Neuronal stem cell (in vitro differentiated cells): ENCODE data around the gene PCDHB8.
"Not testable (repeated sequence)": the region's sequence is repeated elsewhere in the genome, so short reads cannot be mapped to it uniquely, and the experiment has no call there.

Source experiments
- DNase-seq: peaks from one replicate; pipeline ENCODE4 v3.0.0-alpha.2; 2013; ENCODE audit warnings: low spot score
- H2AFZ ChIP-seq: one replicate; pipeline ENCODE4 v1.6.1; 2013; ENCODE audit warnings: mild to moderate bottlenecking, low read length, inconsistent platforms
- H2AK5ac ChIP-seq: 2 replicates; pipeline ENCODE4 v1.6.1; 2013; ENCODE audit warnings: low read depth, mild to moderate bottlenecking, inconsistent platforms, low read length, moderate library complexity, mixed read lengths
- H2BK120ac ChIP-seq: 2 replicates; pipeline ENCODE4 v1.6.1; 2013; ENCODE audit warnings: low read depth, mild to moderate bottlenecking, inconsistent platforms, low read length, moderate library complexity, mixed read lengths
- H2BK12ac ChIP-seq: one replicate; pipeline ENCODE4 v1.6.1; 2013; ENCODE audit warnings: low read length, inconsistent platforms
- H2BK15ac ChIP-seq: 2 replicates; pipeline ENCODE4 v1.6.1; 2013; ENCODE audit warnings: mild to moderate bottlenecking, low read length, inconsistent platforms, mixed read lengths
- H2BK5ac ChIP-seq: one replicate; pipeline ENCODE4 v1.6.1; 2013; ENCODE audit warnings: inconsistent platforms, mild to moderate bottlenecking, low read length, moderate library complexity
- H3K14ac ChIP-seq: one replicate; pipeline ENCODE4 v1.6.1; 2013; ENCODE audit warnings: low read length, inconsistent platforms
- H3K18ac ChIP-seq: 2 replicates; pipeline ENCODE4 v1.6.1; 2013; ENCODE audit warnings: low read length, inconsistent platforms
- H3K23ac ChIP-seq: 2 replicates; pipeline ENCODE4 v1.6.1; 2013; ENCODE audit warnings: low read depth, mild to moderate bottlenecking, mixed read lengths, low read length, inconsistent platforms; ENCODE audit not compliant: poor library complexity
- H3K27ac ChIP-seq: replicated peaks from 3 replicates; pipeline ENCODE4 v1.5.1; 2013; ENCODE audit warnings: low read length, inconsistent platforms
- H3K27me3 ChIP-seq, 3 experiments: 2 replicates each; pipeline ENCODE4 v1.6.1; 2013; ENCODE audit warnings: low read length in 3 of 3, mild to moderate bottlenecking in 2 of 3, inconsistent platforms in 1 of 3, low read depth in 1 of 3, mixed read lengths in 1 of 3, moderate library complexity in 1 of 3; ENCODE audit not compliant: control insufficient read depth in 3 of 3, insufficient read depth in 3 of 3
- H3K36me3 ChIP-seq, 2 donors: replicated peaks in 1 of 2; 2 replicates each; pipeline ENCODE4 v1.6.1; 2013; ENCODE audit warnings: low read length in 2 of 2; ENCODE audit not compliant: control insufficient read depth in 2 of 2, insufficient read depth in 2 of 2
- H3K4ac ChIP-seq: 2 replicates; pipeline ENCODE4 v1.6.1; 2013; ENCODE audit warnings: inconsistent platforms, mild to moderate bottlenecking, low read length, moderate library complexity
- H3K4me1 ChIP-seq, 2 donors: 1 replicate in 1 of 2; 2 replicates in 1 of 2; pipeline ENCODE4 v1.6.1; 2013; ENCODE audit warnings: low read length in 2 of 2, low read depth in 1 of 2; ENCODE audit not compliant: control insufficient read depth in 2 of 2, insufficient read depth in 1 of 2
- H3K4me2 ChIP-seq: one replicate; pipeline ENCODE4 v1.6.1; 2013; ENCODE audit warnings: mild to moderate bottlenecking, low read length, inconsistent platforms; ENCODE audit not compliant: insufficient read depth, poor library complexity, severe bottlenecking
- H3K4me3 ChIP-seq, 2 donors: 2 replicates each; pipeline ENCODE4 v1.5.1; 2013; ENCODE audit warnings: low read length in 2 of 2, mild to moderate bottlenecking in 2 of 2, inconsistent platforms in 1 of 2, moderate library complexity in 1 of 2
- H3K79me1 ChIP-seq: one replicate; pipeline ENCODE4 v1.6.1; 2013; ENCODE audit warnings: low read depth, mild to moderate bottlenecking, inconsistent platforms, low read length, moderate library complexity
- H3K9ac ChIP-seq: one replicate; pipeline ENCODE4 v1.6.1; 2013; ENCODE audit warnings: mild to moderate bottlenecking, low read depth, low read length, inconsistent platforms; ENCODE audit not compliant: poor library complexity
- H3K9me3 ChIP-seq, 2 donors: replicated peaks in 1 of 2; 2 replicates each; pipeline versions ENCODE3 to v1.6.1; 2013; ENCODE audit warnings: low read length in 2 of 2, mild to moderate bottlenecking in 2 of 2, inconsistent platforms in 1 of 2, low read depth in 1 of 2, mixed read lengths in 1 of 2, moderate library complexity in 1 of 2; ENCODE audit not compliant: control insufficient read depth in 2 of 2, insufficient read depth in 1 of 2
- H4K8ac ChIP-seq: one replicate; pipeline ENCODE4 v1.6.1; 2013; ENCODE audit warnings: low read depth, mild to moderate bottlenecking, inconsistent platforms, low read length, moderate library complexity
- H4K91ac ChIP-seq: one replicate; pipeline ENCODE4 v1.6.1; 2013; ENCODE audit warnings: low read length, low read depth, mild to moderate bottlenecking, inconsistent platforms; ENCODE audit not compliant: poor library complexity
- WGBS, 2 donors: extraction: QIAGEN DNeasy Blood & Tissue Kit; methylation state at CpG; one replicate each; pipeline ENCODE4 v1.1.7; 2013; ENCODE audit warnings: missing lambda C conversion rate in 2 of 2, mixed read lengths in 1 of 2; ENCODE audit not compliant: insufficient read length in 2 of 2, insufficient replicate concordance in 1 of 2; ENCODE audit errors: extremely low coverage in 2 of 2; 5-methylcytosine and 5-hydroxymethylcytosine counted together

Gene PCDHB8

DNA sequence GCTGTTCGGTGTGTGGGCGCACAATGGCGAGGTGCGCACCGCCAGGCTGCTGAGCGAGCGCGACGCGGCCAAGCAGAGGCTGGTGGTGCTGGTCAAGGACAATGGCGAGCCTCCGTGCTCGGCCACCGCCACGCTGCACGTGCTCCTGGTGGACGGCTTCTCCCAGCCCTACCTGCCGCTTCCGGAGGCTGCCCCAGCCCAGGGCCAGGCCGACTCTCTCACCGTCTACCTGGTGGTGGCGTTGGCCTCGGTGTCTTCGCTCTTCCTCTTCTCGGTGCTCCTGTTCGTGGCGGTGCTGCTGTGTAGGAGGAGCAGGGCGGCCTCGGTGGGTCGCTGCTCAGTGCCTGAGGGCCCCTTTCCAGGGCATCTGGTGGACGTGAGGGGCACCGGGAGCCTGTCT, 2.3 kb downstream of the PCDHB8 start:
- not testable (repeated sequence) for H2BK12ac ChIP-seq, H3K79me1 ChIP-seq, H2BK120ac ChIP-seq, H3K27me3 ChIP-seq, H4K8ac ChIP-seq, H3K4me3 ChIP-seq, H3K36me3 ChIP-seq, H2BK5ac ChIP-seq, H2BK15ac ChIP-seq, H3K4me1 ChIP-seq, H3K4me2 ChIP-seq, H3K4ac ChIP-seq, H3K23ac ChIP-seq, H4K91ac ChIP-seq, H2AFZ ChIP-seq, H3K18ac ChIP-seq, H2AK5ac ChIP-seq, DNase-seq, H3K27ac ChIP-seq
- Histone ChIP-seq H3K9me3 (peaks cover 7 to 16% of the 10 kb centered on the region in 2 donors), H3K9ac (peak overlapping the region; percentile 70), H3K14ac (peak overlapping the region; percentile 8)
- WGBS, 2 donors: no CpG with 5 or more reads among the region's 32 CpGs

DNA sequence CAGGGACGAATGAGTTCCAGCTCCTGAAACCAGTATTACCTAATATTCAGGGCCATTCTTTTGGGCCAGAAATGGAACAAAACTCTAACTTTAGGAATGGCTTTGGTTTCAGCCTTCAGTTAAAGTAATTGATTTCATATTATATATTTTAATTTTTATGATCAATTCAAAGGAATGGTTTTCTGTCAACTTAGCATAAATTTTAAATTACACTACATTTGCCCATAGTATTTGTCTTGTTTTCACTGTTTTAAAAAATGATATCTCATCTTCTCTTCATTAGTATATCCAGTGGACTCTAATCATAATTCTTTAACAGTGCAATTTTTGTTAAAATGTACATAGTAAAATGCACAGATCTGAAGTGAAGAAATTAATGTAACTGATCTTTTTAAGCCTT, 2.7 kb downstream of the PCDHB8 start:
- Histone ChIP-seq H2AK5ac (no peak overlapping the region), H3K9ac (no peak overlapping the region), H3K23ac (no peak overlapping the region), H2BK15ac (no peak overlapping the region), H2BK120ac (no peak overlapping the region), H3K27me3 (no peaks in the 10 kb centered on the region), H3K36me3 (no peaks in the 10 kb centered on the region), H3K14ac (no peak overlapping the region), H2AFZ (no peak overlapping the region), H3K27ac (no peak overlapping the region), H3K4me1 (no peaks in the 10 kb centered on the region), H4K91ac (no peak overlapping the region), H2BK12ac (no peak overlapping the region), H3K9me3 (peaks cover 7 to 19% of the 10 kb centered on the region in 2 donors), H3K4me3 (no peak overlapping the region), H4K8ac (no peak overlapping the region), H2BK5ac (no peak overlapping the region), H3K4me2 (no peak overlapping the region), H3K79me1 (peaks cover 2% of the 10 kb centered on the region), H3K4ac (no peak overlapping the region), H3K18ac (no peak overlapping the region)
- no CpG with 5 or more reads among the region's 1 CpG for WGBS, 2 donors
- DNase-seq: no peak

DNA sequence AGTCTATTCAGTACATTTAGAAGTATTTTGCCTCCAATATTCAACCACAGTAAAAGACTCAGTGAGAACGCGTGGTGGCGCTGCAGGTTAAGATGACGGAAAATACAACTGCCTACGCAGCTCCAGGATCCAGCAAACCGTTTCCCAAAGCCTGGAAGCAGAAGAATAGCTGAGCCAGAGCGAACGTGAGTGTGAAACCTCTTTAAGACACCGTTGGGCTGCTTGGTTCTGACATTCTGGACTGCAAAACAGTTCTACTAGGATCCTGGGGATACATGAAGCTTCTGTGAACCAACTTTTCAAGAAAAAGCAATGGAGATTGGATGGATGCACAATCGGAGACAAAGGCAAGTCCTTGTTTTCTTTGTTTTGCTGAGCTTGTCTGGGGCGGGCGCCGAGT, 4.7 kb downstream of the PCDHB8 start, which contains the start of gene PCDHB16:
TSS of gene PCDHB16 (plus strand) at position 140 of the 400 bp plus-strand sequence. CDS start at position 313, 173 bp downstream.
- no peak within 1 kb of the TSS for H2AK5ac ChIP-seq
- DNase-seq: peak; percentile 50
- no peak within 1 kb of the TSS for H2BK5ac ChIP-seq
- H3K14ac ChIP-seq: no peak within 1 kb of the TSS
- no peak within 1 kb of the TSS for H3K9ac ChIP-seq
- H3K79me1 ChIP-seq: peaks cover 2% of the 10 kb centered on the region
- no peak within 1 kb of the TSS for H3K23ac ChIP-seq
- H2BK12ac ChIP-seq: no peak within 1 kb of the TSS
- H3K36me3 ChIP-seq: no peaks in the 10 kb centered on the region
- no peak within 1 kb of the TSS for H2BK120ac ChIP-seq
- peaks cover 7 to 29% of the 10 kb centered on the region in 2 donors for H3K9me3 ChIP-seq
- no peaks in the 10 kb centered on the region for H3K27me3 ChIP-seq
- H3K4me2 ChIP-seq: no peak within 1 kb of the TSS
- H4K8ac ChIP-seq: no peak within 1 kb of the TSS
- no peak within 1 kb of the TSS for H3K4ac ChIP-seq
- H2AFZ ChIP-seq: peak within 1 kb of the TSS; percentile 81
- no peak within 1 kb of the TSS for H3K18ac ChIP-seq
- H3K4me1 ChIP-seq: no peaks in the 10 kb centered on the region
- WGBS, 2 donors: no CpG with 5 or more reads among the region's 13 CpGs
- H4K91ac ChIP-seq: no peak within 1 kb of the TSS
- H3K27ac ChIP-seq: no peak within 1 kb of the TSS
- no peak within 1 kb of the TSS for H2BK15ac ChIP-seq
- H3K4me3 ChIP-seq: peak within 1 kb of the TSS; percentile 22 to 44

GRCh38 chr5:141184117-141184855, 6.7 kb downstream of the PCDHB8 start:
- not testable (repeated sequence) for H3K27ac ChIP-seq, H3K23ac ChIP-seq, H2BK12ac ChIP-seq, H2AFZ ChIP-seq, H3K27me3 ChIP-seq, H3K79me1 ChIP-seq, H4K91ac ChIP-seq, H4K8ac ChIP-seq, H3K14ac ChIP-seq, H3K9ac ChIP-seq, H3K36me3 ChIP-seq, H2BK120ac ChIP-seq, H2BK5ac ChIP-seq, H3K4ac ChIP-seq, H2BK15ac ChIP-seq, H3K4me2 ChIP-seq, H3K4me1 ChIP-seq, H3K4me3 ChIP-seq, DNase-seq, H3K18ac ChIP-seq, H2AK5ac ChIP-seq
- H3K9me3 ChIP-seq: peaks cover 4 to 29% of the 10 kb centered on the region in 2 donors
- no CpG with 5 or more reads among the region's 69 CpGs for WGBS, 2 donors
